UCSD-AML1 (cell line): Measurements from ENCODE around the gene TECPR1.

Experiments used
- DNase-seq: peaks from one replicate; lab custom pipeline; 2025; ENCODE audit not compliant: unreplicated experiment; lab: John Stamatoyannopoulos, UW

Gene TECPR1

DNA sequence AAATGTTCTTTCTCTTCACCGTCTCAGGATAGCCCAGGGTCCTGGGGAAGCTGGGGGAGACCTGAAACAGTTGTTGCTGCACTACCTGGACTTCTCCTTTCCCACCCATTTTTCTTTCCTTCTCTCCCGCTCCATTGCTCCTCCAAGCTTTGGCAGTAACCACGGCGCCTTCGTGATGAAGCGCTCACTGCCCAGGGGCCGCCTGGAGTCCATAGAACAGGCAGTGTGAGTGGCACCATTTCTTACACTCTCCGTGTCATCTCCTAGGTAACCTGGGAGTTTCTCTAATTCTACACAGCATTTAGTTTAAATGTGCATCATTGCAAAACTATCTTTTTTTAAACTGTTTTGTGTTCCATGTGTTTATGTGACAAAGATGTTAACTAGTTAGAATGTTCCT is 81.1 kb downstream of the TECPR1 start:
- DNase-seq, result no peak

GRCh38 chr7:98168904-98169621 is 83.0 kb downstream of the TECPR1 start:
- no peak for DNase-seq

DNA sequence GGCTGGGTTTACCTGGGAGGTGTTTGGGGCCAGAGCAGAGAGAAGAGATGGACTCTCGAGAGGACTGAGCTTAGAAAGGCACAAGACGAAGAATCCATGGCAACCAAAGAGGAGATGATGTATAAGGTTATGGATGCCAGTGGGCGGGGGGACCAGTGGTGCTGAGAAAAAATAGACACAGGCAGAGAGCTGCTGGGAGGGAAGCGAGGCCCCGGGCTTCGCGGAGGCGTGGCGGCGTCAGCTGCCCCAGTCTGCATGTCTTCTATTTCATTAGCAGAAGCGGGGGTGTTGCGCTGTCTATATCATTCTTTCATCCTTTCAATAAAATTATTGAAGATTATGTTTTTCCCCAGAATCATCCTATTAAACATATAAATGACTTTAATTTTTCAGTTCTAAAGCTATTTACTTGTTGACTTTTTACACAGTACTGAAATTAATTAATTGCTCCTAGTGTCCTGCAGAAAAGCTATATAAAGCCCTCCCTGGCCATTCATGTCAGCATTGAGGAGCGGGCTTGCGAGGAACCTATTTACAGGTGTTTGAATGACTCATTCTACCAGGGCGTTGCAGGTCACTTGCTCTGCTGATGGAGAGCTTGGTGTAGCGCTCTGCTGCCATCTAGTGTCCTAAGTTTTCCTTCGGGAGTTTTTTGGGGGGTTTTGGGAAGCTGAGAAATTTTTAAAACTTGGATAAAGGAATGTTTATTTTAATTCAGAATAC is 83.7 kb downstream of the TECPR1 start:
- DNase-seq, result peak; percentile 13

- DNase-seq, result no peak
Measured at GRCh38 chr7:98167653-98168052, 84.4 kb downstream of the TECPR1 start.

DNA sequence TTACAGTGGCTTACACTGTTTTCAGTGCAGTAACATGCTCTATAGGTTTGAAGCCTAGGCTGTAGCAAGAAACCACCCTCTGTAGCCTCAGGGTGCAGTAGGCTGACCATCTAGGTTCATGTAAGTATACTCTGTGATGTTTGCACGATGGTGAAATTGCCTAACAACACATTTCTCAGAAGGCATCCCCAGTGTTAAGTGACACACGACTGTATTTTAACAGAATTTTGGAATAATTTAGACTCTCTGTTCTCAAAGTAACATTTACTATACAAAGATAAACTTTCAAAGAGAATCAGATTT is 85.4 kb downstream of the TECPR1 start:
- no peak for DNase-seq

- peak; percentile 10 for DNase-seq
Measured at GRCh38 chr7:98165827-98166667, 86.0 kb downstream of the TECPR1 start.
